Measurements from ENCODE around the gene WDHD1. TPM values are rescaled to one million over a fixed set of nuclear protein-coding genes. Genes with fewer than 3 reads are reported as not detected.

WDHD1 gene
- polyA plus RNA-seq, 3 donors = 0.19 to 0.37 (median 0.30) TPM

DNA sequence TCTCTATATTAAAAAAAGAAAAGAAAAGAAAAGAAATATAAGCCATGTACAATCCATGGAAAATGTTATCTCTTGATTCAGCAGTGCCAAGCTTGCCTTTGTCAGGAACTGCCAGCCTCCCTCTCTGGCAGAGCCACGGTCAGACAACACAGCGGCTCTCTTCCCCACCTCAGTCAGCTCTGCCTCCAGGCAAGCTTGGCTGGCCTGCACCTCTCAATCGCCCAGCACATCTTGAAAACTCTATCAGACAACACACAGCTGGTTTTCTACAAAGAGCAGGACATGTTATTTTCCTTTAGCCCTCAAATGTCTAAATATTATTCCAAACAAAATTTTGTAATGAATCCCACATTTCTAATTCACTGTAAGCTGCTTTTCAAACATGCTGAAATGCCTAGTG, 104.3 kb downstream of the WDHD1 start:
- TF ChIP-seq, protein P1, sequence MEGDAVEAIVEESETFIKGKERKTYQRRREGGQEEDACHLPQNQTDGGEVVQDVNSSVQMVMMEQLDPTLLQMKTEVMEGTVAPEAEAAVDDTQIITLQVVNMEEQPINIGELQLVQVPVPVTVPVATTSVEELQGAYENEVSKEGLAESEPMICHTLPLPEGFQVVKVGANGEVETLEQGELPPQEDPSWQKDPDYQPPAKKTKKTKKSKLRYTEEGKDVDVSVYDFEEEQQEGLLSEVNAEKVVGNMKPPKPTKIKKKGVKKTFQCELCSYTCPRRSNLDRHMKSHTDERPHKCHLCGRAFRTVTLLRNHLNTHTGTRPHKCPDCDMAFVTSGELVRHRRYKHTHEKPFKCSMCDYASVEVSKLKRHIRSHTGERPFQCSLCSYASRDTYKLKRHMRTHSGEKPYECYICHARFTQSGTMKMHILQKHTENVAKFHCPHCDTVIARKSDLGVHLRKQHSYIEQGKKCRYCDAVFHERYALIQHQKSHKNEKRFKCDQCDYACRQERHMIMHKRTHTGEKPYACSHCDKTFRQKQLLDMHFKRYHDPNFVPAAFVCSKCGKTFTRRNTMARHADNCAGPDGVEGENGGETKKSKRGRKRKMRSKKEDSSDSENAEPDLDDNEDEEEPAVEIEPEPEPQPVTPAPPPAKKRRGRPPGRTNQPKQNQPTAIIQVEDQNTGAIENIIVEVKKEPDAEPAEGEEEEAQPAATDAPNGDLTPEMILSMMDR (IDR thresholded peaks at IDR 0.05) = no peak
- intact Hi-C loops (cut with micrococcal nuclease) = no loop called here
- H4K20me1 ChIP-seq (ENCODE audit: insufficient read depth, low read length) = no peaks in the 10 kb centered on the region
- no peaks in the 10 kb centered on the region for H3K27me3 ChIP-seq (ENCODE audit: control insufficient read depth in 2 of 2, insufficient read depth in 2 of 2, low read length in 2 of 2)
- H2AFZ ChIP-seq (ENCODE audit: insufficient read depth, low read depth, low read length, poor library complexity, severe bottlenecking) = no peak overlapping the region
- H3K9ac ChIP-seq (ENCODE audit: insufficient read depth, low read length, poor library complexity, severe bottlenecking) = no peak overlapping the region
- no peaks in the 10 kb centered on the region for H3K9me3 ChIP-seq (replicated peaks in 1 of 2; ENCODE audit: control insufficient read depth in 1 of 2, insufficient read depth in 1 of 2, low read length in 2 of 2)
- H3K27me3 Mint-ChIP-seq (ENCODE audit: low read depth in 3 of 3) = peaks cover 2 to 4% (median 2%) of the 10 kb centered on the region in 3 donors
- H3K36me3 ChIP-seq (replicated peaks in 1 of 2; ENCODE audit: control insufficient read depth in 1 of 2, insufficient read depth in 2 of 2, low read length in 2 of 2) = no peaks in the 10 kb centered on the region
- H3K4me2 ChIP-seq (replicated peaks; ENCODE audit: extremely low read depth, low read length, poor library complexity, severe bottlenecking) = no peak overlapping the region
- H3K4me3 Mint-ChIP-seq = no peak overlapping the region
- no peak overlapping the region for H3K4me3 ChIP-seq (replicated peaks in 1 of 3; ENCODE audit: low read depth in 2 of 3, low read length in 3 of 3)
- peak overlapping the region in 1 of 7 donors; percentile 70 for H3K27ac Mint-ChIP-seq
- WGBS (ENCODE audit: insufficient coverage) = 100% methylated on average over 3 of the region's 3 CpGs
- no peaks in the 10 kb centered on the region for H3K4me1 ChIP-seq (ENCODE audit: control insufficient read depth in 1 of 2, insufficient read depth in 2 of 2, low read length in 2 of 2)
- no peaks in the 10 kb centered on the region for H3K36me3 Mint-ChIP-seq
- no peaks in the 10 kb centered on the region for H3K79me2 ChIP-seq (ENCODE audit: insufficient read depth, low read length)
- peaks cover 2% of the 10 kb centered on the region for H3K4me1 Mint-ChIP-seq
- no peak for DNase-seq
- H3K27ac ChIP-seq (ENCODE audit: low read depth in 1 of 2, low read length in 2 of 2) = no peak overlapping the region
- no peaks in the 10 kb centered on the region for H3K9me3 Mint-ChIP-seq

- H3K9me3 ChIP-seq (replicated peaks in 1 of 2; ENCODE audit: control insufficient read depth in 1 of 2, insufficient read depth in 1 of 2, low read length in 2 of 2) = no peaks in the 10 kb centered on the region
- H3K9ac ChIP-seq (ENCODE audit: insufficient read depth, low read length, poor library complexity, severe bottlenecking) = no peak overlapping the region
- Mint-ChIP-seq H3K9me3 (no peaks in the 10 kb centered on the region), H3K36me3 (no peaks in the 10 kb centered on the region), H3K27ac (no peak overlapping the region), H3K27me3 (ENCODE audit: low read depth in 3 of 3) (peaks cover 0 to 2% (median 1%) of the 10 kb centered on the region in 3 donors), H3K4me1 (no peaks in the 10 kb centered on the region), H3K4me3 (no peak overlapping the region)
- intact Hi-C loops (cut with micrococcal nuclease) = no loop called here
- no peak for DNase-seq
- no peaks in the 10 kb centered on the region for H3K27me3 ChIP-seq (ENCODE audit: control insufficient read depth in 2 of 2, insufficient read depth in 2 of 2, low read length in 2 of 2)
- H3K79me2 ChIP-seq (ENCODE audit: insufficient read depth, low read length) = no peaks in the 10 kb centered on the region
- H3K4me1 ChIP-seq (ENCODE audit: control insufficient read depth in 1 of 2, insufficient read depth in 2 of 2, low read length in 2 of 2) = no peaks in the 10 kb centered on the region
- no peak overlapping the region for H2AFZ ChIP-seq (ENCODE audit: insufficient read depth, low read depth, low read length, poor library complexity, severe bottlenecking)
- H3K4me2 ChIP-seq (replicated peaks; ENCODE audit: extremely low read depth, low read length, poor library complexity, severe bottlenecking) = no peak overlapping the region
- no peaks in the 10 kb centered on the region for H3K36me3 ChIP-seq (replicated peaks in 1 of 2; ENCODE audit: control insufficient read depth in 1 of 2, insufficient read depth in 2 of 2, low read length in 2 of 2)
- H3K4me3 ChIP-seq (replicated peaks in 1 of 3; ENCODE audit: low read depth in 2 of 3, low read length in 3 of 3) = no peak overlapping the region
- WGBS (ENCODE audit: insufficient coverage) = no CpG with 5 or more reads among the region's 1 CpG
- H3K27ac ChIP-seq (ENCODE audit: low read depth in 1 of 2, low read length in 2 of 2) = no peak overlapping the region
- TF ChIP-seq, protein P1 (IDR thresholded peaks at IDR 0.05) = no peak
- H4K20me1 ChIP-seq (ENCODE audit: insufficient read depth, low read length) = no peaks in the 10 kb centered on the region
Observed at GRCh38 chr14:54920052-54920451, 106.8 kb downstream of the WDHD1 start.
